Activated T-cell treated with anti-CD3 and anti-CD28 coated beads, Interleukin-2, amount 50 U/mL, for 4 hours (primary cell): ENCODE results near the gene USP20. TPM values are rescaled to one million over a fixed set of nuclear protein-coding genes. Genes with fewer than 3 reads are reported as not detected.

Source experiments
- ATAC-seq, 2 donors: fragments of 200-7000 bp; cut with Tn5 transposase; one replicate each; pipeline ENCODE4 v1.10.0; 2021
- DNase-seq: peaks from one replicate; pipeline ENCODE4 v3.0.0-alpha.2; 2020
- H3K27me3 Mint-ChIP-seq: one replicate; pipeline ENCODE4 v1.8.0; 2021; ENCODE audit warnings: low read depth, mixed read lengths
- H3K36me3 Mint-ChIP-seq: one replicate; pipeline ENCODE4 v1.8.0; 2022; ENCODE audit warnings: mixed read lengths; ENCODE audit not compliant: insufficient read depth
- H3K4me1 Mint-ChIP-seq: one replicate; pipeline ENCODE4 v1.8.0; 2021; ENCODE audit warnings: low read depth, mixed read lengths
- H3K4me3 Mint-ChIP-seq: one replicate; pipeline ENCODE4 v1.8.0; 2021; ENCODE audit warnings: mild to moderate bottlenecking, moderate library complexity, mixed read lengths
- H3K9me3 Mint-ChIP-seq: one replicate; pipeline ENCODE4 v1.8.0; 2021; ENCODE audit warnings: mixed read lengths
- total RNA-seq, 3 donors: library from RNA; stranded (reverse); gene quantifications; one replicate each; pipeline ENCODE4 v1.2.1, GENCODE V29; 2021

USP20 gene
- total RNA-seq, 3 donors from 2014 or later = 39.1 to 48.4 (median 47.0) TPM

GRCh38 chr9:129812385-129812784 is 22.9 kb upstream of the USP20 start:
- H3K27me3 Mint-ChIP-seq = no peaks in the 10 kb centered on the region
- DNase-seq (no peak), ATAC-seq (peak in 1 of 2 donors; percentile 11)
- no peak overlapping the region for H3K4me3 Mint-ChIP-seq
- H3K4me1 Mint-ChIP-seq = peaks cover 8% of the 10 kb centered on the region
- peaks cover 34% of the 10 kb centered on the region for H3K36me3 Mint-ChIP-seq
- H3K9me3 Mint-ChIP-seq = no peaks in the 10 kb centered on the region

- H3K4me3 Mint-ChIP-seq = no peak overlapping the region
- no peak for DNase-seq
- H3K27me3 Mint-ChIP-seq = no peaks in the 10 kb centered on the region
- ATAC-seq = no peak
- H3K9me3 Mint-ChIP-seq = no peaks in the 10 kb centered on the region
- peaks cover 8% of the 10 kb centered on the region for H3K4me1 Mint-ChIP-seq
- H3K36me3 Mint-ChIP-seq = peaks cover 39% of the 10 kb centered on the region
Observed at GRCh38 chr9:129813661-129814060, 21.6 kb upstream of the USP20 start.

- no peak for ATAC-seq
- no peak overlapping the region for H3K4me3 Mint-ChIP-seq
- peaks cover 12% of the 10 kb centered on the region for H3K4me1 Mint-ChIP-seq
- DNase-seq = no peak
- no peaks in the 10 kb centered on the region for H3K9me3 Mint-ChIP-seq
- no peaks in the 10 kb centered on the region for H3K27me3 Mint-ChIP-seq
- peaks cover 38% of the 10 kb centered on the region for H3K36me3 Mint-ChIP-seq
Observed at GRCh38 chr9:129814432-129815223, 20.6 kb upstream of the USP20 start.

GRCh38 chr9:129815278-129815677 is 20.0 kb upstream of the USP20 start:
- ATAC-seq = no peak
- no peaks in the 10 kb centered on the region for H3K9me3 Mint-ChIP-seq
- H3K36me3 Mint-ChIP-seq = peaks cover 35% of the 10 kb centered on the region
- H3K4me1 Mint-ChIP-seq = peaks cover 12% of the 10 kb centered on the region
- H3K27me3 Mint-ChIP-seq = no peaks in the 10 kb centered on the region
- DNase-seq = no peak
- no peak overlapping the region for H3K4me3 Mint-ChIP-seq

GRCh38 chr9:129816501-129817435 is 18.5 kb upstream of the USP20 start:
- H3K4me1 Mint-ChIP-seq = peaks cover 10% of the 10 kb centered on the region
- peaks cover 32% of the 10 kb centered on the region for H3K36me3 Mint-ChIP-seq
- H3K4me3 Mint-ChIP-seq = no peak overlapping the region
- DNase-seq = no peak
- no peak for ATAC-seq
- H3K27me3 Mint-ChIP-seq = no peaks in the 10 kb centered on the region
- no peaks in the 10 kb centered on the region for H3K9me3 Mint-ChIP-seq

GRCh38 chr9:129822898-129823541 is 12.2 kb upstream of the USP20 start:
- no peak for DNase-seq
- no peaks in the 10 kb centered on the region for H3K9me3 Mint-ChIP-seq
- H3K4me3 Mint-ChIP-seq = peak overlapping the region; percentile 83
- H3K27me3 Mint-ChIP-seq = no peaks in the 10 kb centered on the region
- ATAC-seq = peak; percentile 7 to 8
- peaks cover 19% of the 10 kb centered on the region for H3K36me3 Mint-ChIP-seq
- H3K4me1 Mint-ChIP-seq = peaks cover 14% of the 10 kb centered on the region

- H3K9me3 Mint-ChIP-seq = no peaks in the 10 kb centered on the region
- peak overlapping the region; percentile 83 for H3K4me3 Mint-ChIP-seq
- H3K36me3 Mint-ChIP-seq = peaks cover 16% of the 10 kb centered on the region
- DNase-seq (no peak), ATAC-seq (peak; percentile 36 to 39)
- H3K27me3 Mint-ChIP-seq = no peaks in the 10 kb centered on the region
- H3K4me1 Mint-ChIP-seq = peaks cover 14% of the 10 kb centered on the region
Observed at GRCh38 chr9:129823542-129823934, 11.7 kb upstream of the USP20 start.

- no peaks in the 10 kb centered on the region for H3K27me3 Mint-ChIP-seq
- peaks cover 11% of the 10 kb centered on the region for H3K4me1 Mint-ChIP-seq
- DNase-seq (peak; percentile 89), ATAC-seq (peak; percentile 93 to 94)
- no peaks in the 10 kb centered on the region for H3K9me3 Mint-ChIP-seq
- peak within 1 kb of the TSS; percentile 83 for H3K4me3 Mint-ChIP-seq
- H3K36me3 Mint-ChIP-seq = peaks cover 13% of the 10 kb centered on the region
Observed at GRCh38 chr9:129823935-129824601, 11.2 kb upstream of the USP20 start, which contains the start of gene TOR1A. TSS of gene TOR1A (minus strand) at chr9:129824136. CDS start at chr9:129824085, 51 bp downstream.

GRCh38 chr9:129826344-129826743 is 8.9 kb upstream of the USP20 start:
- ATAC-seq (no peak), DNase-seq (no peak)
- Mint-ChIP-seq H3K4me3 (no peak overlapping the region), H3K27me3 (no peaks in the 10 kb centered on the region), H3K36me3 (peaks cover 24% of the 10 kb centered on the region), H3K9me3 (no peaks in the 10 kb centered on the region), H3K4me1 (peaks cover 10% of the 10 kb centered on the region)

GRCh38 chr9:129826759-129827158 is 8.5 kb upstream of the USP20 start:
- H3K4me1 Mint-ChIP-seq = peaks cover 10% of the 10 kb centered on the region
- no peak for DNase-seq
- peaks cover 25% of the 10 kb centered on the region for H3K36me3 Mint-ChIP-seq
- ATAC-seq = no peak
- H3K4me3 Mint-ChIP-seq = no peak overlapping the region
- H3K9me3 Mint-ChIP-seq = no peaks in the 10 kb centered on the region
- H3K27me3 Mint-ChIP-seq = no peaks in the 10 kb centered on the region

- Mint-ChIP-seq H3K4me3 (no peak overlapping the region), H3K9me3 (no peaks in the 10 kb centered on the region), H3K36me3 (peaks cover 23% of the 10 kb centered on the region), H3K27me3 (no peaks in the 10 kb centered on the region), H3K4me1 (peaks cover 1% of the 10 kb centered on the region)
- ATAC-seq (no peak), DNase-seq (no peak)
Observed at GRCh38 chr9:129828051-129828450, 7.2 kb upstream of the USP20 start.

GRCh38 chr9:129828969-129829368 is 6.3 kb upstream of the USP20 start:
- ATAC-seq (no peak), DNase-seq (no peak)
- Mint-ChIP-seq H3K27me3 (no peaks in the 10 kb centered on the region), H3K4me1 (peaks cover 9% of the 10 kb centered on the region), H3K9me3 (no peaks in the 10 kb centered on the region), H3K36me3 (peaks cover 28% of the 10 kb centered on the region), H3K4me3 (no peak overlapping the region)

GRCh38 chr9:129832982-129833381 is 2.3 kb upstream of the USP20 start:
- no peaks in the 10 kb centered on the region for H3K9me3 Mint-ChIP-seq
- ATAC-seq = no peak

More at GRCh38 chr9:129832982-129833381, 2.3 kb upstream of the USP20 start:
- DNase-seq = no peak
- Mint-ChIP-seq H3K4me3 (peak overlapping the region; percentile 98), H3K4me1 (peaks cover 37% of the 10 kb centered on the region), H3K27me3 (no peaks in the 10 kb centered on the region), H3K36me3 (peaks cover 34% of the 10 kb centered on the region)
